ENCODE data around the gene YIF1A. TPM values are rescaled to one million over a fixed set of nuclear protein-coding genes. Genes with fewer than 3 reads are reported as not detected.

The YIF1A gene
- total RNA-seq, 1 donor = 182 TPM

- peaks cover 36% of the 10 kb centered on the region for H3K79me2 ChIP-seq (ENCODE audit: insufficient read depth, low read length)
- H2AFZ ChIP-seq (ENCODE audit: low read length) = peak overlapping the region; percentile 62
- H3K4me3 ChIP-seq (ENCODE audit: insufficient read depth, low read length) = peak overlapping the region; percentile 82
- no peaks in the 10 kb centered on the region for H3K9me3 ChIP-seq (ENCODE audit: low read depth, low read length)
- peak overlapping the region; percentile 96 for H3K4me2 ChIP-seq (ENCODE audit: insufficient read depth, low read length)
- peaks cover 28% of the 10 kb centered on the region for H3K4me1 ChIP-seq (ENCODE audit: insufficient read depth, low read length)
- TF ChIP-seq, protein P1, sequence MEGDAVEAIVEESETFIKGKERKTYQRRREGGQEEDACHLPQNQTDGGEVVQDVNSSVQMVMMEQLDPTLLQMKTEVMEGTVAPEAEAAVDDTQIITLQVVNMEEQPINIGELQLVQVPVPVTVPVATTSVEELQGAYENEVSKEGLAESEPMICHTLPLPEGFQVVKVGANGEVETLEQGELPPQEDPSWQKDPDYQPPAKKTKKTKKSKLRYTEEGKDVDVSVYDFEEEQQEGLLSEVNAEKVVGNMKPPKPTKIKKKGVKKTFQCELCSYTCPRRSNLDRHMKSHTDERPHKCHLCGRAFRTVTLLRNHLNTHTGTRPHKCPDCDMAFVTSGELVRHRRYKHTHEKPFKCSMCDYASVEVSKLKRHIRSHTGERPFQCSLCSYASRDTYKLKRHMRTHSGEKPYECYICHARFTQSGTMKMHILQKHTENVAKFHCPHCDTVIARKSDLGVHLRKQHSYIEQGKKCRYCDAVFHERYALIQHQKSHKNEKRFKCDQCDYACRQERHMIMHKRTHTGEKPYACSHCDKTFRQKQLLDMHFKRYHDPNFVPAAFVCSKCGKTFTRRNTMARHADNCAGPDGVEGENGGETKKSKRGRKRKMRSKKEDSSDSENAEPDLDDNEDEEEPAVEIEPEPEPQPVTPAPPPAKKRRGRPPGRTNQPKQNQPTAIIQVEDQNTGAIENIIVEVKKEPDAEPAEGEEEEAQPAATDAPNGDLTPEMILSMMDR (IDR thresholded peaks at IDR 0.05; ENCODE audit: extremely low read depth, low read depth, low read length) = no peak
- H3K27ac ChIP-seq (ENCODE audit: low read depth, low read length) = peak overlapping the region; percentile 97
- peaks cover 55% of the 10 kb centered on the region for H3K36me3 ChIP-seq (ENCODE audit: insufficient read depth, low read length)
- peak; percentile 97 for DNase-seq (ENCODE audit: insufficient read length, low spot score, missing footprints)
- H4K20me1 ChIP-seq (ENCODE audit: insufficient read depth, low read length) = peaks cover 36% of the 10 kb centered on the region
- no peaks in the 10 kb centered on the region for H3K27me3 ChIP-seq (ENCODE audit: insufficient read depth, low read length)
Observed at GRCh38 chr11:66335531-66336233, 46.7 kb upstream of the YIF1A start.

GRCh38 chr11:66334605-66335442 is 45.9 kb upstream of the YIF1A start:
- TF ChIP-seq, protein P1 (IDR thresholded peaks at IDR 0.05; ENCODE audit: extremely low read depth, low read depth, low read length) = no peak
- peak; percentile 89 for DNase-seq (ENCODE audit: insufficient read length, low spot score, missing footprints)
- Histone ChIP-seq H3K9me3 (ENCODE audit: low read depth, low read length) (no peaks in the 10 kb centered on the region), H2AFZ (ENCODE audit: low read length) (no peak overlapping the region), H3K79me2 (ENCODE audit: insufficient read depth, low read length) (peaks cover 36% of the 10 kb centered on the region), H3K27me3 (ENCODE audit: insufficient read depth, low read length) (no peaks in the 10 kb centered on the region), H3K4me2 (ENCODE audit: insufficient read depth, low read length) (peak overlapping the region; percentile 96), H4K20me1 (ENCODE audit: insufficient read depth, low read length) (peaks cover 36% of the 10 kb centered on the region), H3K4me3 (ENCODE audit: insufficient read depth, low read length) (peak overlapping the region; percentile 82), H3K36me3 (ENCODE audit: insufficient read depth, low read length) (peaks cover 46% of the 10 kb centered on the region), H3K4me1 (ENCODE audit: insufficient read depth, low read length) (peaks cover 32% of the 10 kb centered on the region), H3K27ac (ENCODE audit: low read depth, low read length) (peak overlapping the region; percentile 97)

DNA sequence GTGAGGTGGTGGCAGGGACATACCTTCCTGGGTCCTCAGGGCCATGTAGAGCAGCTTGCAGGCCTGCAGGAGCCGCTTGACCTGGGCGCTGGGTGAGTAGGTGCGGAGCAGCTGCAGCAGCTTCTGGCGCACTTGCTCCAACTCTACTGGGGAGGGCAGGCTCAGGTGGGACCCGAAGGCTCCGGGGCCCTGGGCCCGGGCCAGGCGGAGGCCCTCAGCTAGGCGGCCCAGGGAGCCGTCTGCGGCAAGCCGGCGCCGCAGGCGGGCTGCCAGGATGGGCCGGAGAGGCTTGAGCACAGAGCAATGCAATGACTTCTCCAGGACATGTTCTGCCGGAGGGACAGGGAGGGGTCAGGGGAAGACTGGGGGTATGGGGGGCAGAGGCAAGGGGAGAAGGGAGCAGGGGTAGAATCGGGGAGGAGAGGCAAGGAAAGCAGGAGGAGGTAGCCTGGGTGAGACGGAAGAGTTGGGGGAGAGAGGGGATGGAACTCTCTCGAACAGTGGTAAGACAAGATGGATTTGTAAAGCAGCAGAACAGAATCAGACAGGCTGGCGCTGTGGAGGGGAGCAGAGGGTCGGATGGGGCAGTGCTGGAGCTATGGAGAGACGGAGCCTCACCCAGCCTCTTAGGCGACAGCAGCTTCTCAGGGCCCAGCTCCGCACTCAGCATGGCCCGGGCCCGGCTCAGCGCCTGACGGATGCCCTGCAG is 45.1 kb upstream of the YIF1A start:
- TF ChIP-seq, protein P1 (IDR thresholded peaks at IDR 0.05; ENCODE audit: extremely low read depth, low read depth, low read length) = no peak
- peak; percentile 57 for DNase-seq (ENCODE audit: insufficient read length, low spot score, missing footprints)
- Histone ChIP-seq H3K36me3 (ENCODE audit: insufficient read depth, low read length) (peaks cover 43% of the 10 kb centered on the region), H3K4me1 (ENCODE audit: insufficient read depth, low read length) (peaks cover 32% of the 10 kb centered on the region), H3K79me2 (ENCODE audit: insufficient read depth, low read length) (peaks cover 36% of the 10 kb centered on the region), H3K27me3 (ENCODE audit: insufficient read depth, low read length) (no peaks in the 10 kb centered on the region), H3K4me3 (ENCODE audit: insufficient read depth, low read length) (no peak overlapping the region), H3K4me2 (ENCODE audit: insufficient read depth, low read length) (peak overlapping the region; percentile 96), H3K9me3 (ENCODE audit: low read depth, low read length) (no peaks in the 10 kb centered on the region), H2AFZ (ENCODE audit: low read length) (no peak overlapping the region), H3K27ac (ENCODE audit: low read depth, low read length) (no peak overlapping the region), H4K20me1 (ENCODE audit: insufficient read depth, low read length) (peaks cover 36% of the 10 kb centered on the region)
